HCT116 (cell line): ENCODE data around the gene FAM222B. TPM values are rescaled to one million over a fixed set of nuclear protein-coding genes. Genes with fewer than 3 reads are reported as not detected.
A peak's percentile ranks its signal among the peaks of the same experiment; 100 is the strongest.

Experiments
- ATAC-seq: fragments of 200-7000 bp; cut with Tn5 transposase; 2 replicates; pipeline ENCODE4 v1.9.1; 2020; ENCODE audit warnings: mild to moderate bottlenecking, moderate library complexity
- BruUV-seq: library from RNA; stranded (reverse); fragments of 400-500 nt; replicated peaks from 2 replicates; lab custom pipeline; 2021; lab: Mats Ljungman, UMichigan
- CTCF ChIA-PET: fragments of 300-600 bp; sonication (Branson Sonifier 250); formaldehyde crosslinking; loops from one replicate; lab custom pipeline; 2021; ENCODE audit warnings: antibody characterized with exemption; lab: Charles Lee
- POLR2A ChIA-PET: fragments of 300-600, 350-600 bp; sonication (Branson Sonifier 250); formaldehyde crosslinking; loops from one replicate; lab custom pipeline; 2021; ENCODE audit warnings: antibody characterized with exemption; lab: Charles Lee
- RAD21 ChIA-PET, 2 experiments: fragments of 300-600 bp; sonication (Branson Sonifier 250); formaldehyde crosslinking; loops; one replicate each; lab custom pipeline; 2023; ENCODE audit warnings: low total read pairs in 2 of 2; ENCODE audit not compliant: uncharacterized antibody in 2 of 2, unreplicated experiment in 2 of 2, low non-redundant PET in 1 of 2; lab: Charles Lee
- DNase-seq: peaks from one replicate; pipeline ENCODE4 v3.0.0-alpha.2; 2010; ENCODE audit warnings: low read depth, low spot score
- H2AFZ ChIP-seq: fragments of 200-600 bp; shearing (Covaris generic), sonication (generic); 2 replicates; pipeline ENCODE4 v1.6.1; 2017; ENCODE audit warnings: low read depth, mixed run types, mixed read lengths, antibody characterized with exemption, low read length; ENCODE audit not compliant: poor library complexity, severe bottlenecking
- H3K27ac ChIP-seq: 2 replicates; pipeline ENCODE4 v1.5.1; 2012; ENCODE audit warnings: low read depth, low read length
- H3K27me3 ChIP-seq: fragments of 200-600 bp; sonication (generic); 2 replicates; pipeline ENCODE4 v1.6.1; 2016; ENCODE audit warnings: mixed run types, low read length, mixed read lengths; ENCODE audit not compliant: insufficient read depth
- H3K36me3 ChIP-seq, 2 experiments: fragments of 200-500 bp in 1 of 2; fragments of 200-600 bp in 1 of 2; sonication (Bioruptor generic) in 1 of 2; sonication (generic) in 1 of 2; 2 replicates each; pipeline versions ENCODE4 v1.5.1 to v1.6.1; 2014 to 2016; ENCODE audit warnings: low read length in 2 of 2, inconsistent platforms in 1 of 2, mixed read lengths in 1 of 2, mixed run types in 1 of 2; ENCODE audit not compliant: insufficient read depth in 2 of 2, control insufficient read depth in 1 of 2
- H3K4me1 ChIP-seq, 2 experiments: fragments of 200-600 bp in 1 of 2; sonication (generic) in 1 of 2; 2 replicates each; pipeline versions ENCODE4 v1.5.1 to v1.6.1; 2012 to 2017; ENCODE audit warnings: low read length in 2 of 2, inconsistent platforms in 1 of 2, mild to moderate bottlenecking in 1 of 2, mixed read lengths in 1 of 2, mixed run types in 1 of 2, moderate library complexity in 1 of 2; ENCODE audit not compliant: insufficient read depth in 2 of 2, control insufficient read depth in 1 of 2
- H3K4me2 ChIP-seq: fragments of 200-600 bp; sonication (generic); 2 replicates; pipeline ENCODE4 v1.6.1; 2017; ENCODE audit warnings: mixed run types, low read length, mixed read lengths
- H3K4me3 ChIP-seq, 2 experiments: fragments of 200-600 bp in 1 of 2; sonication (generic) in 1 of 2; replicated peaks in 1 of 2; 2 replicates each; pipeline ENCODE4 v1.5.1; 2011 to 2016; ENCODE audit warnings: low read length in 2 of 2, control low read depth in 1 of 2, low read depth in 1 of 2, mild to moderate bottlenecking in 1 of 2, mixed read lengths in 1 of 2, mixed run types in 1 of 2
- H3K79me2 ChIP-seq: fragments of 200-600 bp; sonication (generic); 2 replicates; pipeline ENCODE4 v1.6.1; 2017; ENCODE audit warnings: mild to moderate bottlenecking, mixed run types, low read length, moderate library complexity, mixed read lengths; ENCODE audit not compliant: insufficient read depth
- H3K9ac ChIP-seq: fragments of 200-600 bp; sonication (generic); 2 replicates; pipeline ENCODE4 v1.6.1; 2016; ENCODE audit warnings: low read length, mixed read lengths
- H3K9me2 ChIP-seq: fragments of 200-600 bp; sonication (generic), shearing (Covaris generic); 2 replicates; pipeline ENCODE4 v1.6.1; 2017; ENCODE audit warnings: mixed run types, mild to moderate bottlenecking, moderate library complexity; ENCODE audit not compliant: insufficient read depth
- H3K9me3 ChIP-seq, 2 experiments: fragments of 200-500 bp in 1 of 2; fragments of 200-600 bp in 1 of 2; sonication (Bioruptor generic) in 1 of 2; sonication (generic) in 1 of 2; 2 replicates each; pipeline ENCODE4 v1.6.1; 2014 to 2017; ENCODE audit warnings: low read length in 2 of 2, mixed read lengths in 2 of 2, inconsistent platforms in 1 of 2, low read depth in 1 of 2, mild to moderate bottlenecking in 1 of 2, mixed run types in 1 of 2, moderate library complexity in 1 of 2; ENCODE audit not compliant: control insufficient read depth in 1 of 2, insufficient read depth in 1 of 2
- H4K20me1 ChIP-seq: fragments of 200-600 bp; sonication (generic), shearing (Covaris generic); 2 replicates; pipeline ENCODE4 v1.6.1; 2017; ENCODE audit warnings: mixed run types, mild to moderate bottlenecking, moderate library complexity; ENCODE audit not compliant: insufficient read depth
- CBX3 ChIP-seq: IDR thresholded peaks from 2 replicates; pipeline ENCODE4 v1.6.1; 2012; ENCODE audit warnings: low read depth
- CEBPB ChIP-seq: IDR thresholded peaks from 2 replicates; pipeline ENCODE4 v1.6.1; 2012; ENCODE audit warnings: low read depth
- JUND ChIP-seq: IDR thresholded peaks from 2 replicates; pipeline ENCODE4 v1.6.1; 2012
- POLR2A ChIP-seq: IDR thresholded peaks from 2 replicates; pipeline ENCODE4 v1.7.0; 2011; ENCODE audit warnings: borderline replicate concordance; ENCODE audit not compliant: insufficient read depth, insufficient read length; ENCODE audit errors: extremely low read depth
- RAD21 ChIP-seq: IDR thresholded peaks from 2 replicates; pipeline ENCODE4 v1.6.1; 2012; ENCODE audit warnings: low read depth, mild to moderate bottlenecking
- SIN3A ChIP-seq: IDR thresholded peaks from 2 replicates; pipeline ENCODE4 v1.6.1; 2012; ENCODE audit warnings: low read depth
- SRF ChIP-seq: IDR thresholded peaks from 2 replicates; pipeline ENCODE4 v1.6.1; 2012; ENCODE audit warnings: low read depth
- TCF7L2 ChIP-seq: IDR thresholded peaks from 2 replicates; pipeline ENCODE4 v1.7.0; 2011; ENCODE audit warnings: borderline replicate concordance, inconsistent platforms; ENCODE audit not compliant: insufficient read depth, insufficient read length; ENCODE audit errors: extremely low read depth
- YY1 ChIP-seq: IDR thresholded peaks from 2 replicates; pipeline ENCODE4 v1.6.1; 2011; ENCODE audit warnings: low read length, low read depth, moderate library complexity, mild to moderate bottlenecking; ENCODE audit not compliant: insufficient replicate concordance; ENCODE audit errors: extremely low read depth
- ZBTB33 ChIP-seq: IDR thresholded peaks from 2 replicates; pipeline ENCODE4 v1.6.1; 2011; ENCODE audit warnings: mild to moderate bottlenecking, low read length, moderate library complexity; ENCODE audit not compliant: insufficient replicate concordance; ENCODE audit errors: extremely low read depth
- ZFX ChIP-seq: fragments of 450-650 bp; IDR thresholded peaks from 2 replicates; pipeline ENCODE4 v1.6.1; 2017
- intact Hi-C: fragments of 100-400 bp; cut with micrococcal nuclease; formaldehyde crosslinking; loops from 2 replicates; pipeline ENCODE4 v1.10.0; 2022
- total RNA-seq: library from RNA; stranded (reverse); gene quantifications from one replicate; pipeline ENCODE4 v1.2.1, GENCODE V29; 2021; ENCODE audit not compliant: unreplicated experiment
- TF ChIP-seq, protein P1 (sequence below): IDR thresholded peaks from 2 replicates; pipeline ENCODE4 v1.6.1; 2012; ENCODE audit warnings: low read depth

Gene FAM222B
- total RNA-seq, 1 experiment from 2014 or later: 22.7 TPM

GRCh38 chr17:28855336-28855679 lies 12.7 kb upstream of the FAM222B start:
- Histone ChIP-seq H3K9me2 (no peaks in the 10 kb centered on the region), H3K27ac (peak overlapping the region; percentile 45), H3K79me2 (peaks cover 16% of the 10 kb centered on the region), H3K9me3 (no peaks in the 10 kb centered on the region), H4K20me1 (no peaks in the 10 kb centered on the region), H3K4me2 (peak overlapping the region; percentile 100), H3K4me1 (peaks cover 7 to 16% of the 10 kb centered on the region in 2 experiments; a peak in 3 of 4 replicates), H3K27me3 (no peaks in the 10 kb centered on the region), H2AFZ (no peak overlapping the region), H3K9ac (peak overlapping the region; percentile 91), H3K4me3 (peak overlapping the region; percentile 61 to 96), H3K36me3 (peaks cover 9 to 10% of the 10 kb centered on the region in 2 experiments; a peak in 3 of 4 replicates)
- DNase-seq (no peak), ATAC-seq (no peak)
- POLR2A ChIA-PET: interaction anchor here (1.5 kb wide), 1 partner anchor 135 kb away, joined by 3 read pairs; the partner anchor contains the start of gene RPL23A
- CTCF ChIA-PET: no interaction called here
- RAD21 ChIA-PET: interaction anchor here in 1 of 2 experiments (1.1 kb wide), 1 partner anchor 91 kb away, joined by 3 read pairs; no protein-coding TSS in a partner anchor
- no peak for TF ChIP-seq POLR2A
- TF ChIP-seq ZFX: 0 out of 2 replicates have a peak, but pooled peaks have one; percentile 31
- TSS peak; percentile 81 for BruUV-seq
- intact Hi-C loops: no loop called here

DNA sequence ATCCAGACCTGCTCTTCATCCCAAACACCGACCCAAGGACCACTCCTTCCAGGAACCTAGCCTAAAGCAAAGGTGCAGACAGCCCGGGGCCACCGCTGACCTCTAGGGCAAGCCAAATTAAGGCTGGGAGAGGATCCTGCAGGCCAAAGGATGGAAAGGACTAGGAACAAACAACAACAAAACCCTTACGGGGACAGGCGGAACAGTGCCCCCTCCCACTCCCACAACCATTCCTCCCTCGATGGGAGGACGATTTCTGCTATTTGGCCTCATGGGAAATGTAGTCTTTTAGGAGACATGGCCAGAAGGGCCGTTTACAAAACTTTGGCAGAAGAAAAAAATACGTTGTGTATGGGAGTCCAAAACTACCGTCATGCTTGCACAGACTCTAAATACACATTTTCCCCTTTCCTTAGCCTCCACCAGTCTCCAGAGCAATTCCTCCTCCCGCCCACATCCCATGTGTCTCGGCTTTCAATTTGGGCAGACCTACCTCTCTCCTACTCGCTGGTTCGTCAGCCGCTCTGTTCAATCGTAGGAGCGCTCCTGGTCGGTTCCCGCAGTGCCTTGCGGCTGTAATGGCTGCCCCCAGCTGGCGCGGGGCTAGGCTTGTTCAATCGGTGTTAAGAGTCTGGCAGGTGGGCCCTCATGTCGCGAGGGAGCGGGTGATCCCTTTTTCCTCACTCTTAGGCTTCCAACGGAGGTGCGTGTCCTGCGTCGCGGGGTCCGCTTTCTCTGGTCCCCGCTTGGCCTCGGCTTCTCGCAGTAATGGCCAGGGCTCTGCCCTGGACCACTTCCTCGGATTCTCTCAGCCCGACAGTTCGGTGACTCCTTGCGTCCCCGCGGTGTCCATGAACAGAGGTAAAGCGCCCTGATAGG lies 12.1 kb upstream of the FAM222B start, which contains the start of gene ERAL1:
TSS of gene ERAL1 (plus strand) at position 560 of the 879 bp plus-strand sequence. CDS start at position 579, 19 bp downstream.
- H3K4me2 ChIP-seq: peak within 1 kb of the TSS; percentile 100
- BruUV-seq: TSS peak; percentile 80
- intact Hi-C loops: no loop called here
- peaks cover 8 to 9% of the 10 kb centered on the region in 2 experiments; a peak in 3 of 4 replicates for H3K36me3 ChIP-seq
- ChIA-PET RAD21 (no interaction called here), POLR2A (no interaction called here), CTCF (no interaction called here)
- H3K9me2 ChIP-seq: no peaks in the 10 kb centered on the region
- peak within 1 kb of the TSS; percentile 91 for H3K9ac ChIP-seq
- no peaks in the 10 kb centered on the region for H3K9me3 ChIP-seq
- H2AFZ ChIP-seq: peak within 1 kb of the TSS; percentile 99
- peaks cover 16% of the 10 kb centered on the region for H3K79me2 ChIP-seq
- DNase-seq (peak; percentile 64), ATAC-seq (peak; percentile 99)
- peak within 1 kb of the TSS; percentile 61 to 96 for H3K4me3 ChIP-seq
- H3K27me3 ChIP-seq: no peaks in the 10 kb centered on the region
- peaks cover 7 to 16% of the 10 kb centered on the region in 2 experiments; a peak in 3 of 4 replicates for H3K4me1 ChIP-seq
- H4K20me1 ChIP-seq: no peaks in the 10 kb centered on the region
- peak within 1 kb of the TSS; percentile 45 for H3K27ac ChIP-seq
- TF ChIP-seq, protein P1, sequence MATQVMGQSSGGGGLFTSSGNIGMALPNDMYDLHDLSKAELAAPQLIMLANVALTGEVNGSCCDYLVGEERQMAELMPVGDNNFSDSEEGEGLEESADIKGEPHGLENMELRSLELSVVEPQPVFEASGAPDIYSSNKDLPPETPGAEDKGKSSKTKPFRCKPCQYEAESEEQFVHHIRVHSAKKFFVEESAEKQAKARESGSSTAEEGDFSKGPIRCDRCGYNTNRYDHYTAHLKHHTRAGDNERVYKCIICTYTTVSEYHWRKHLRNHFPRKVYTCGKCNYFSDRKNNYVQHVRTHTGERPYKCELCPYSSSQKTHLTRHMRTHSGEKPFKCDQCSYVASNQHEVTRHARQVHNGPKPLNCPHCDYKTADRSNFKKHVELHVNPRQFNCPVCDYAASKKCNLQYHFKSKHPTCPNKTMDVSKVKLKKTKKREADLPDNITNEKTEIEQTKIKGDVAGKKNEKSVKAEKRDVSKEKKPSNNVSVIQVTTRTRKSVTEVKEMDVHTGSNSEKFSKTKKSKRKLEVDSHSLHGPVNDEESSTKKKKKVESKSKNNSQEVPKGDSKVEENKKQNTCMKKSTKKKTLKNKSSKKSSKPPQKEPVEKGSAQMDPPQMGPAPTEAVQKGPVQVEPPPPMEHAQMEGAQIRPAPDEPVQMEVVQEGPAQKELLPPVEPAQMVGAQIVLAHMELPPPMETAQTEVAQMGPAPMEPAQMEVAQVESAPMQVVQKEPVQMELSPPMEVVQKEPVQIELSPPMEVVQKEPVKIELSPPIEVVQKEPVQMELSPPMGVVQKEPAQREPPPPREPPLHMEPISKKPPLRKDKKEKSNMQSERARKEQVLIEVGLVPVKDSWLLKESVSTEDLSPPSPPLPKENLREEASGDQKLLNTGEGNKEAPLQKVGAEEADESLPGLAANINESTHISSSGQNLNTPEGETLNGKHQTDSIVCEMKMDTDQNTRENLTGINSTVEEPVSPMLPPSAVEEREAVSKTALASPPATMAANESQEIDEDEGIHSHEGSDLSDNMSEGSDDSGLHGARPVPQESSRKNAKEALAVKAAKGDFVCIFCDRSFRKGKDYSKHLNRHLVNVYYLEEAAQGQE: no peak
- TF ChIP-seq JUND: no peak
- peak; percentile 85; the same call in 1 of the 2 replicates for TF ChIP-seq ZFX
- TF ChIP-seq POLR2A: peak; percentile 82
- peak; percentile 53 for TF ChIP-seq TCF7L2
- TF ChIP-seq RAD21: peak; percentile 25; the same call in 1 of the 2 replicates
- TF ChIP-seq CBX3: peak; percentile 73
- peak; percentile 94 for TF ChIP-seq SIN3A
- no peak for TF ChIP-seq ZBTB33
- no peak for TF ChIP-seq CEBPB
- TF ChIP-seq SRF: 0 out of 2 replicates have a peak, but pooled peaks have one; percentile 38
- peak; percentile 98 for TF ChIP-seq YY1
